Measurements from ENCODE around the gene FCF1.

- TF ChIP-seq CTCF (IDR thresholded peaks at IDR 0.05; ENCODE audit: poor library complexity, severe bottlenecking) (no peak), EZH2 (IDR thresholded peaks at IDR 0.05; ENCODE audit: borderline replicate concordance, insufficient read depth, low read length, poor library complexity, severe bottlenecking) (no peak), EP300 (conservative IDR thresholded peaks at IDR 0.05; ENCODE audit: poor library complexity, severe bottlenecking) (no peak), POLR2AphosphoS5 (IDR thresholded peaks at IDR 0.05) (no peak), TAF1 (IDR thresholded peaks at IDR 0.05; ENCODE audit: low read depth) (no peak), REST (IDR thresholded peaks at IDR 0.05; ENCODE audit: borderline replicate concordance) (no peak)
Observed at GRCh38 chr14:74765721-74766120, 52.8 kb downstream of the FCF1 start.

Data from neural cell (in vitro differentiated cells).